ENCODE data around the gene TAF1L.

The TAF1L gene

GRCh38 chr9:32590898-32591297 lies 44.6 kb downstream of the TAF1L start:
- no peak for DNase-seq (ENCODE audit: low read depth, low spot score)

- no peak for DNase-seq (ENCODE audit: low read depth, low spot score)
Measured at GRCh38 chr9:32590476-32590875, 45.0 kb downstream of the TAF1L start.

DNA sequence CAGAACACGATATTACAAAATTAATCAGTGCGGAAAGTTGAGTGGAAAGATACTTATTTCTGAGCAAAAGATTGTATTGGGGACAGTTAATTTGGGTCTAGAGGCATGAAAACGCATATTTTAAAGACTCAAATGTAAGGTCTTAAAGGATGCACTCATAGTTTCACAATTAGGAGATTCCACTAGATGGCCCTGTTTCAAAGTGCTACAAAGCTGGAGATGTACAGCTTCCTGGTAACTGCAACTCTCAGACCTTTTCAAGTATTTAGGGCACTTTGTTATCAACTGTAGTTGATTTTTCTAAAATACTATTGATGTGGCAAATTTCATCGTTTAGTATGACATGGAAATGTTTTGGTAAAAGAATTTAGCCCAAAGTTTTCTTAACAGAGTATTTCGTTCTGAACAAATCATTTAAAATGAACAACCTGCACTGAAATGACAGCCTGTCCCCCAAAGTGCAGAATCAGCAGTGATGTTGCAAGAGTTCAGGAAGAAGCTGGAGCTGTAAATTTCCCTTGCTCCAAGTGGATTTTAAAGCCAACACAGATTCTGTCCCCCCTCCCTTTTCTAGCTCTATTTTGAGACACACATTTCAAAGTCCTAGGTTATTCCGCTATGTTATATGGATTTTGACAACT lies 46.3 kb downstream of the TAF1L start:
- DNase-seq (ENCODE audit: low read depth, low spot score): no peak

GRCh38 chr9:32587901-32588300 lies 47.6 kb downstream of the TAF1L start:
- DNase-seq (ENCODE audit: low read depth, low spot score): no peak

GRCh38 chr9:32584784-32585183 lies 50.7 kb downstream of the TAF1L start:
- no peak for DNase-seq (ENCODE audit: low read depth, low spot score)

DNA sequence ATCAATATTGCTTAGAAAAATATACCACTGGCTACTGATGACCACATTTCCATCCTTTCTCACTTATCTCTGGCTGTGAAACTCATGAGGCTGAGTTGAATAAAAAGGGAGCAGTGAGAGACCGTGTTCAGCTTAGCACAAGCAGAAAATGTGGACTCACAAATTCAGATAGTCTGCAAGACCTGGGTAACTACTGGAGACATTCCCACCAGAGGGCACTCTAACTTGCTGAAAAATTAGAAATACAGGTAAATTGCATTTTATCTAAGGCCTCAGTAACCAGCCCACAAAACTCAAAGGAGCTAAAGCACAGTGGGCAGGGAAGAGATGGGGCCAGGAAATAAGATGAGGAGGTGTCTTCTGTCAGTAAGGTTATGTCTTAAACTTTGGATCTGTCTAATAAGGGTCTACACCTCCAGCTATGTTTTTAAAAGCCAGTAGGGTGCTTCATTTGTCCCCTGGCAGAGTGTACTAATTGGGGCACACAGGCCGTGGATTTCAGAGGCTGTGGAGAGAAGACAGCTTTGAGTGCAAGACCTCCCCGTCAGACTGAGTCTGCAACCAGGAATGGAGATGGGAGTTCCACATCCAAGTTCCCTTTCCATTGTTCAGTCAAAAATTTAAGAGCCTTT lies 53.8 kb downstream of the TAF1L start:
- no peak for DNase-seq (ENCODE audit: low read depth, low spot score)

DNA sequence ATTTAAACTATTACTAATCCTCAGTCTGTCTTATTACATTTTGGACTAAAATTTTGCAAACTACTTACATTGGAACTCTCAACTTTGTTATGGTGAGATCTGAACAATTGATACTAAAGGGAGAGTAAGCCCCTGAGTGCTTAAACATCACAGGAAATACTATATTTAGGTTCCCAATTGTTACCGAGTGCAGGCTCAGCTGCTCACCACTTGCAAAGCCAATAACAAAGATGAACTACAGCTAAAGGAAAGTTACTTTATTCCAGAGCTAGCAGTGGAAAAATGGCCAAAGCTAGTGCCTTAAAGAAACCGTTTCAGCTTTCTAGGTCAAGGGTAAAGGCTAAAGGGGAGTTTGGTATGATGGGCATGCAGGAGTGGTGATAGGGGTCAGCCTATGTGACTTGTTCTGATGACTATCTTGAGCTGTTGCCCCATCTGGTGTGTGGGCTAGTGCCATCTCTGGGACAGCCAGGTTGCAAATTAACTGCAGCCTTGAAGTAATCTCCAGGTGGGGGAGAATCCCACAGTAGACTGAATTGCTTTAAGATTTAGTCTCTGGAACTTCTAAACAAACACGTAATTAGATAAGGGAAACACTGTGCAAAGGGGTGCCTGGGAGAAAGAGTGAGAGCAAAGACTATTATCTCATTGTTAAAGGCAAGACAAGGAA lies 54.7 kb downstream of the TAF1L start:
- DNase-seq (ENCODE audit: low read depth, low spot score): no peak

DNA sequence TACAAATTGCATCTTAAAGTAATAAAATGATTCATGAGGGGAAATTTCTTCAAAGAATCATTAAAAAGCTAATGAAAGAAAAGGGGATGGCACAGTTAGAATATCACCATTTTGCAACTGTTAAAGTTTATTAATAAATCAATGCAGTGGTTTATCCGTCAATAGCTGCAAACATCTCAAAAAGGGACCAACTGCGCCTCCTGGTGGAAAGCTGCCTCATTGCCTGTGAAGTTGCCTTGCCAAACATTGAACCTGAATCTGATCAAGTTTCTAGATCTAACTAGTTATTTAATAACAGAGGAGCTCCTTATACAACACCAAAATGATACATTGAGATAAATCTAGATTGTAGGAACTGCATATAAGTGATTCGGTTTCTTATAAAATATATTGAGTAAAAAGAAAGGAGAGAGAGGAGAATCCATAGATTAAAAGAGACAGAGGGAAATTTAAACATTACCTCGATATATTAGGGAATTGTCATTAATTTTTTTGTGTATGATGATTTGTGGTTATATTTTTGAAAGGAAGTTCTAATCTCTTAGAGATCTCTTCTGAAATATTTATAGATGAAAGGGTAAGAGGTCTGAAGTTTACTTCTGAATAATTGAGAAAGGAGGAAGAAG lies 55.6 kb downstream of the TAF1L start:
- DNase-seq (ENCODE audit: low read depth, low spot score): peak; percentile 68

All from activated CD4-positive, CD25-positive, alpha-beta regulatory T cell treated with anti-CD3 and anti-CD28 coated beads, Interleukin-2, amount 50 U/mL, for 16 hours (primary cell).